H9 (cell line): ENCODE data around the gene MKNK2. TPM values are rescaled to one million over a fixed set of nuclear protein-coding genes. Genes with fewer than 3 reads are reported as not detected.
"Not testable (repeated sequence)": the region's sequence is repeated elsewhere in the genome, so short reads cannot be mapped to it uniquely, and the experiment has no call there.

ENCODE experiments used
- DNase-seq: peaks from one replicate; pipeline ENCODE4 v3.0.0-alpha.2; 2017
- H2AFZ ChIP-seq: one replicate; pipeline ENCODE4 v1.6.1; 2013; ENCODE audit warnings: mild to moderate bottlenecking, low read length, control low read depth, moderate library complexity
- H2AK5ac ChIP-seq: 2 replicates; pipeline ENCODE4 v1.6.1; 2013; ENCODE audit warnings: low read length, control low read depth, mixed read lengths; ENCODE audit not compliant: insufficient read length
- H2BK120ac ChIP-seq: one replicate; pipeline ENCODE4 v1.6.1; 2013; ENCODE audit warnings: low read depth, mild to moderate bottlenecking, low read length, control low read depth, inconsistent platforms; ENCODE audit not compliant: poor library complexity, severe bottlenecking
- H2BK12ac ChIP-seq: 2 replicates; pipeline ENCODE4 v1.6.1; 2013; ENCODE audit warnings: low read length, control low read depth, mixed read lengths, low read depth; ENCODE audit not compliant: insufficient read length
- H2BK15ac ChIP-seq: 2 replicates; pipeline ENCODE4 v1.6.1; 2013; ENCODE audit warnings: low read depth, low read length, control low read depth
- H2BK20ac ChIP-seq: one replicate; pipeline ENCODE4 v1.6.1; 2013; ENCODE audit warnings: low read depth, mild to moderate bottlenecking, low read length, control low read depth, inconsistent platforms; ENCODE audit not compliant: poor library complexity, severe bottlenecking
- H2BK5ac ChIP-seq: 2 replicates; pipeline ENCODE4 v1.6.1; 2013; ENCODE audit warnings: low read length, control low read depth, mixed read lengths; ENCODE audit not compliant: insufficient read length
- H3K14ac ChIP-seq: 2 replicates; pipeline ENCODE4 v1.6.1; 2013; ENCODE audit warnings: low read length, control low read depth; ENCODE audit not compliant: insufficient read depth
- H3K18ac ChIP-seq: 2 replicates; pipeline ENCODE4 v1.6.1; 2013; ENCODE audit warnings: low read depth, mild to moderate bottlenecking, mixed read lengths, low read length, control low read depth; ENCODE audit not compliant: insufficient read length
- H3K23ac ChIP-seq: 2 replicates; pipeline ENCODE4 v1.6.1; 2013; ENCODE audit warnings: low read length, control low read depth, mixed read lengths, low read depth; ENCODE audit not compliant: insufficient read length
- H3K23me2 ChIP-seq: 2 replicates; pipeline ENCODE4 v1.6.1; 2013; ENCODE audit warnings: low read depth, mild to moderate bottlenecking, mixed read lengths, low read length, control low read depth; ENCODE audit not compliant: insufficient read length, poor library complexity, severe bottlenecking
- H3K27ac ChIP-seq: 2 replicates; pipeline ENCODE4 v1.5.1; 2013; ENCODE audit warnings: low read length, control low read depth, mixed read lengths, low read depth; ENCODE audit not compliant: insufficient read length
- H3K27me3 ChIP-seq: 2 replicates; pipeline ENCODE4 v1.6.1; 2013; ENCODE audit warnings: low read length, control low read depth, inconsistent platforms; ENCODE audit not compliant: insufficient read depth
- H3K4ac ChIP-seq: 2 replicates; pipeline ENCODE4 v1.6.1; 2013; ENCODE audit warnings: low read depth, mild to moderate bottlenecking, control low read depth, inconsistent platforms, low read length, moderate library complexity
- H3K4me1 ChIP-seq: 2 replicates; pipeline ENCODE4 v1.6.1; 2013; ENCODE audit warnings: low read length, control low read depth, inconsistent platforms; ENCODE audit not compliant: insufficient read depth
- H3K4me2 ChIP-seq: 2 replicates; pipeline ENCODE4 v1.6.1; 2013; ENCODE audit warnings: low read length, control low read depth, mixed read lengths; ENCODE audit not compliant: insufficient read length, insufficient read depth
- H3K56ac ChIP-seq: 2 replicates; pipeline ENCODE4 v1.6.1; 2013; ENCODE audit warnings: low read depth, mild to moderate bottlenecking, mixed read lengths, low read length, control low read depth; ENCODE audit not compliant: insufficient read length
- H3K79me1 ChIP-seq: 2 replicates; pipeline ENCODE4 v1.6.1; 2013; ENCODE audit warnings: low read depth, mild to moderate bottlenecking, moderate library complexity, low read length, control low read depth, inconsistent platforms; ENCODE audit not compliant: insufficient read depth, poor library complexity, severe bottlenecking
- H3K79me2 ChIP-seq: 2 replicates; pipeline ENCODE4 v1.6.1; 2013; ENCODE audit warnings: low read length, control low read depth, inconsistent platforms; ENCODE audit not compliant: insufficient read depth
- H3K9ac ChIP-seq: 2 replicates; pipeline ENCODE4 v1.6.1; 2013; ENCODE audit warnings: low read length, control low read depth, mixed read lengths; ENCODE audit not compliant: insufficient read length; ENCODE audit errors: extremely low read depth
- H3K9me3 ChIP-seq: one replicate; pipeline ENCODE4 v1.6.1; 2013; ENCODE audit warnings: low read depth, low read length, inconsistent platforms; ENCODE audit not compliant: control insufficient read depth
- H3T11ph ChIP-seq: one replicate; pipeline ENCODE4 v1.6.1; 2013; ENCODE audit warnings: mild to moderate bottlenecking, low read length, control low read depth, inconsistent platforms
- H4K20me1 ChIP-seq: one replicate; pipeline ENCODE4 v1.6.1; 2013; ENCODE audit not compliant: control insufficient read depth, insufficient read length, insufficient read depth
- H4K5ac ChIP-seq: 2 replicates; pipeline ENCODE4 v1.6.1; 2013; ENCODE audit warnings: low read depth, mild to moderate bottlenecking, mixed read lengths, low read length, control low read depth; ENCODE audit not compliant: insufficient read length
- H4K8ac ChIP-seq: replicated peaks from 2 replicates; pipeline ENCODE4 v1.6.1; 2013; ENCODE audit warnings: low read length, control low read depth, mixed read lengths, low read depth; ENCODE audit not compliant: insufficient read length
- H4K91ac ChIP-seq: 2 replicates; pipeline ENCODE4 v1.6.1; 2013; ENCODE audit warnings: low read depth, mild to moderate bottlenecking, moderate library complexity, mixed read lengths, low read length, control low read depth; ENCODE audit not compliant: insufficient read length
- H3K27ac Mint-ChIP-seq, 3 experiments: 2 replicates in 2 of 3; 3 replicates in 1 of 3; pipeline ENCODE4 v1.8.0; 2020 to 2021; ENCODE audit warnings: mixed read lengths in 3 of 3, mild to moderate bottlenecking in 1 of 3, moderate library complexity in 1 of 3
- H3K27me3 Mint-ChIP-seq: 2 replicates; pipeline ENCODE4 v1.8.0; 2021; ENCODE audit warnings: low read depth, mild to moderate bottlenecking, moderate library complexity, mixed read lengths
- H3K36me3 Mint-ChIP-seq, 3 experiments: 2 replicates in 2 of 3; 3 replicates in 1 of 3; pipeline ENCODE4 v1.8.0; 2020 to 2021; ENCODE audit warnings: low read depth in 3 of 3, mixed read lengths in 3 of 3; ENCODE audit not compliant: insufficient read depth in 1 of 3
- H3K4me1 Mint-ChIP-seq, 2 experiments: 2 replicates each; pipeline ENCODE4 v1.8.0; 2020; ENCODE audit warnings: mixed read lengths in 2 of 2
- H3K4me3 Mint-ChIP-seq, 2 experiments: 2 replicates in 1 of 2; 3 replicates in 1 of 2; pipeline ENCODE4 v1.8.0; 2020 to 2021; ENCODE audit warnings: mild to moderate bottlenecking in 2 of 2, mixed read lengths in 2 of 2, moderate library complexity in 1 of 2
- H3K9me3 Mint-ChIP-seq, 2 experiments: 2 replicates in 1 of 2; 3 replicates in 1 of 2; pipeline ENCODE4 v1.8.0; 2020; ENCODE audit warnings: mild to moderate bottlenecking in 2 of 2, mixed read lengths in 2 of 2, moderate library complexity in 1 of 2
- CTCF ChIP-seq: fragments of 200-600 bp; sonication (generic); conservative IDR thresholded peaks from 3 replicates; pipeline ENCODE4 v1.8.0; 2021; ENCODE audit warnings: antibody characterized with exemption, mild to moderate bottlenecking
- whole genome bisulfite sequencing: extraction: QIAGEN DNeasy Blood & Tissue Kit; methylation state at CpG from one replicate; pipeline ENCODE4 v1.1.7; 2013; ENCODE audit warnings: missing lambda C conversion rate, low lambda C conversion rate, mixed read lengths; ENCODE audit not compliant: insufficient read length; ENCODE audit errors: extremely low coverage; 5-methylcytosine and 5-hydroxymethylcytosine counted together
- total RNA-seq: library from RNA; stranded (reverse); gene quantifications from 2 replicates; pipeline ENCODE4 v1.2.1, GENCODE V29; 2021

MKNK2 gene
- total RNA-seq, 1 experiment from 2014 or later: 153 TPM

DNA sequence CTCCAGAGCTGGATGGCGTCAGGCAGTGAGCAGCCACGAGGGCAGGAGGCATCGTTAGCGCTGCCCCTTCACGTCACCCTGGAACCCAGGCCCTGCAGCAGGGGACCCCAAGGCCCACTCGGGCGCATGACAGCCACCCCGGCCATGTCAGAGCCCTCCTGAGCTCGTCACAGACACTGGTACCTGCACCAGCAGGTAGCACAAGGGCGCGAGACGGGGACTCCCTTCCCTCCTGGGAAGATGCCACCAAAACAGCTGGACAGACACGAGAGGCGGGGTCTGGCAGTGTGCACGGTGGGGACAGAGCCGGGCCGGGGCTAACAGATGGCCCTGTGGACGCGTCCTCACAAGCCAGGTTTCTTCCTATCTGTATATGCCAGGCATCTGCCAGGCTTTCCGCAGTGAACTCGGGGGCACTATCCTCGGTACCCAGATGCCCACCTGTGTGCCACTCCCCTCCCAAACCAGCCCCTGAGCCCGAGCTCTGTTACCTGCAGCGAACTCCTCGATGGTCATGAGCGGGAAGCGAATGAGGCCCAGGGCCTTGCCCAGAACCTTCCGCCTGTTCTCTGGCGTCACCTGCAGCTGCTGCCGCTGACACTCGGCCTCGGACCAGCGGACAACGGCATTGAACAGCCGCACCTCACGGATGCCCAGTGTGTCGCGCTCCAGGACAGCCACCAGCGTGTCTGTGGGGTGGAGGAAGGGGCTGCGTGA, 61.4 kb downstream of the MKNK2 start:
- H3K36me3 Mint-ChIP-seq: peaks cover 11 to 51% (median 51%) of the 10 kb centered on the region in 3 experiments; a peak in 6 of 7 replicates

DNA sequence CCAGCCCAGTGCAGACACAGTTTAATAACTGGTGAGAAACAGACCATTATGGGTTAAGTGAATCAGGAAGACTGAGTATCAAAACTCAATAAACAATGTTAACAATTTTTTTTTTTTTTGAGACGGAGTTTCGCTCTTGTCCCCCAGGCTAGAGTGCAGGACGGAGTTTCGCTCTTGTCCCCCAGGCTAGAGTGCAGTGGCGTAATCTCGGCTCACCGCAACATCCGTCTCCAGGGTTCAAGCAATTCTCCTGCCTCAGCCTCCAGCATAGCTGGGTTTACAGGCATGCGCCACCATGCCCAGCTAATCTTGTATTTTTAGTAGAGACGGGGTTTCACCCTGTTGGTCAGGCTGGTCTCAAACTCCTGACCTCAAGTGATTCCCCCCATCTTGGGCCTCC, 62.6 kb downstream of the MKNK2 start:
- H3K4me1 Mint-ChIP-seq, H3K27ac ChIP-seq, H3K14ac ChIP-seq, H2BK12ac ChIP-seq, H3K79me2 ChIP-seq, H3K79me1 ChIP-seq, H3K4me1 ChIP-seq, H4K91ac ChIP-seq, H3K4ac ChIP-seq, H3K9me3 Mint-ChIP-seq, H3K4me2 ChIP-seq, H2BK15ac ChIP-seq, H2BK120ac ChIP-seq, H3K4me3 Mint-ChIP-seq, H2BK5ac ChIP-seq, H3T11ph ChIP-seq, H4K20me1 ChIP-seq, H3K18ac ChIP-seq, H3K27me3 ChIP-seq, H3K27me3 Mint-ChIP-seq, H3K23ac ChIP-seq, H2AFZ ChIP-seq, DNase-seq, H2BK20ac ChIP-seq, H3K9me3 ChIP-seq, H4K8ac ChIP-seq, H4K5ac ChIP-seq, H3K23me2 ChIP-seq, H3K9ac ChIP-seq, H3K56ac ChIP-seq, H2AK5ac ChIP-seq: not testable (repeated sequence)
- peaks cover 11 to 55% (median 46%) of the 10 kb centered on the region in 3 experiments; a peak in 6 of 7 replicates for H3K36me3 Mint-ChIP-seq
- H3K27ac Mint-ChIP-seq: peak overlapping the region in 1 of 3 experiments; percentile 84; a peak in 2 of 7 replicates
- WGBS: no CpG with 5 or more reads among the region's 10 CpGs

More for the DNA sequence above, 61.4 kb downstream of the MKNK2 start:
- Histone ChIP-seq H2AK5ac (no peak overlapping the region), H2AFZ (no peak overlapping the region), H2BK12ac (no peak overlapping the region), H3K23me2 (no peaks in the 10 kb centered on the region), H3K4me2 (no peak overlapping the region), H2BK5ac (no peak overlapping the region), H4K20me1 (no peaks in the 10 kb centered on the region), H4K91ac (no peak overlapping the region), H3K4me1 (no peaks in the 10 kb centered on the region; the same call in 1 of the 2 replicates), H3K56ac (no peak overlapping the region), H3K14ac (no peak overlapping the region), H4K5ac (no peak overlapping the region), H3K18ac (no peak overlapping the region), H2BK120ac (no peak overlapping the region), H4K8ac (no peak overlapping the region), H3K27ac (no peak overlapping the region), H2BK15ac (no peak overlapping the region), H3K9me3 (no peaks in the 10 kb centered on the region), H3T11ph (no peak overlapping the region), H3K27me3 (no peaks in the 10 kb centered on the region), H3K79me1 (no peaks in the 10 kb centered on the region), H2BK20ac (no peak overlapping the region), H3K4ac (no peak overlapping the region), H3K9ac (no peak overlapping the region), H3K79me2 (no peaks in the 10 kb centered on the region), H3K23ac (no peak overlapping the region)
- Mint-ChIP-seq H3K4me3 (no peak overlapping the region), H3K27me3 (no peaks in the 10 kb centered on the region), H3K4me1 (peaks cover 0 to 6% of the 10 kb centered on the region in 2 experiments; a peak in 3 of 4 replicates), H3K9me3 (no peaks in the 10 kb centered on the region), H3K27ac (peak overlapping the region in 2 of 3 experiments; percentile 32 to 74; a peak in 2 of 7 replicates)
- no CpG with 5 or more reads among the region's 40 CpGs for WGBS
- peak; percentile 24 for DNase-seq
- TF ChIP-seq CTCF: no peak
